ENCODE data around the gene CD82. TPM values are rescaled to one million over a fixed set of nuclear protein-coding genes. Genes with fewer than 3 reads are reported as not detected.

CD82 gene
- total RNA-seq, 1 experiment from 2014 or later, result 4.5 TPM

DNA sequence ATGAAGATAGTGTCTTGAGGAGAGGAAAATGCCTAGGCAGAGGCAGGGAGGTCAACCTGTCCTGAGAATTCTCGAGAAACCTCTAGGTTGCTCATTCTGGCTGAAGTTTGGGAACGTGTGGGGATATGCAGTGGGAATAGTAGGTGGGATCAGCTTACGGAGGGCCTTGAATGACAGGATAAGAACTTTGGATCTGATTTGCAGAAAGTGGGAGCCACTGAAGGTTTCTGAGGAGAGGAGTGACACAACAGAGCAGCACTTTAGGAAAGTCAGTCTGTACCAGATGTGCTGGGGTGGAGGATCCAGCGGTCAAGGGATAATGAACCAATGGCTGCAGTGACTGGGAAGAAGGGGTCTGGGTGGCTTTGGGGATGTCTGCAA, 2.4 kb downstream of the CD82 start:
- Histone ChIP-seq H3K79me1 (ENCODE audit: insufficient read depth, low read depth, low read length, poor library complexity, severe bottlenecking) (no peaks in the 10 kb centered on the region), H2BK5ac (ENCODE audit: insufficient read length, low read length) (no peak overlapping the region), H2AFZ (ENCODE audit: low read length) (no peak overlapping the region), H2BK15ac (ENCODE audit: low read depth, low read length) (no peak overlapping the region), H3K23ac (ENCODE audit: insufficient read length, low read depth, low read length) (no peak overlapping the region), H3T11ph (ENCODE audit: low read length) (no peak overlapping the region), H2AK5ac (ENCODE audit: insufficient read length, low read length) (no peak overlapping the region), H3K9ac (ENCODE audit: extremely low read depth, insufficient read length, low read length) (no peak overlapping the region), H2BK20ac (ENCODE audit: low read depth, low read length, poor library complexity, severe bottlenecking) (no peak overlapping the region), H3K4me2 (ENCODE audit: insufficient read depth, insufficient read length, low read length) (no peak overlapping the region), H4K8ac (replicated peaks; ENCODE audit: insufficient read length, low read depth, low read length) (no peak overlapping the region), H3K9me3 (ENCODE audit: control insufficient read depth, low read depth, low read length) (no peaks in the 10 kb centered on the region), H3K14ac (ENCODE audit: insufficient read depth, low read length) (no peak overlapping the region), H3K79me2 (ENCODE audit: insufficient read depth, low read length) (no peaks in the 10 kb centered on the region), H3K18ac (ENCODE audit: insufficient read length, low read depth, low read length) (no peak overlapping the region), H3K27ac (ENCODE audit: insufficient read length, low read depth, low read length) (no peak overlapping the region), H3K4ac (ENCODE audit: low read depth, low read length) (no peak overlapping the region), H3K4me1 (ENCODE audit: insufficient read depth, low read length) (no peaks in the 10 kb centered on the region; the same call in 1 of the 2 replicates), H2BK12ac (ENCODE audit: insufficient read length, low read depth, low read length) (no peak overlapping the region), H3K56ac (ENCODE audit: insufficient read length, low read depth, low read length) (no peak overlapping the region), H3K23me2 (ENCODE audit: insufficient read length, low read depth, low read length, poor library complexity, severe bottlenecking) (peaks cover 9% of the 10 kb centered on the region), H4K5ac (ENCODE audit: insufficient read length, low read depth, low read length) (no peak overlapping the region), H4K20me1 (ENCODE audit: control insufficient read depth, insufficient read depth, insufficient read length) (no peaks in the 10 kb centered on the region), H3K27me3 (ENCODE audit: insufficient read depth, low read length) (peaks cover 2% of the 10 kb centered on the region; the same call in 1 of the 2 replicates), H2BK120ac (ENCODE audit: low read depth, low read length, poor library complexity, severe bottlenecking) (no peak overlapping the region), H4K91ac (ENCODE audit: insufficient read length, low read depth, low read length) (no peak overlapping the region)
- peaks cover 36% of the 10 kb centered on the region for H3K27me3 Mint-ChIP-seq (ENCODE audit: low read depth)
- H3K27ac Mint-ChIP-seq, result peak overlapping the region in 1 of 3 experiments; percentile 29; a peak in 2 of 7 replicates
- no peak for DNase-seq
- H3K9me3 Mint-ChIP-seq, result no peaks in the 10 kb centered on the region; a peak in 1 of 5 replicates
- TF ChIP-seq, protein P1, sequence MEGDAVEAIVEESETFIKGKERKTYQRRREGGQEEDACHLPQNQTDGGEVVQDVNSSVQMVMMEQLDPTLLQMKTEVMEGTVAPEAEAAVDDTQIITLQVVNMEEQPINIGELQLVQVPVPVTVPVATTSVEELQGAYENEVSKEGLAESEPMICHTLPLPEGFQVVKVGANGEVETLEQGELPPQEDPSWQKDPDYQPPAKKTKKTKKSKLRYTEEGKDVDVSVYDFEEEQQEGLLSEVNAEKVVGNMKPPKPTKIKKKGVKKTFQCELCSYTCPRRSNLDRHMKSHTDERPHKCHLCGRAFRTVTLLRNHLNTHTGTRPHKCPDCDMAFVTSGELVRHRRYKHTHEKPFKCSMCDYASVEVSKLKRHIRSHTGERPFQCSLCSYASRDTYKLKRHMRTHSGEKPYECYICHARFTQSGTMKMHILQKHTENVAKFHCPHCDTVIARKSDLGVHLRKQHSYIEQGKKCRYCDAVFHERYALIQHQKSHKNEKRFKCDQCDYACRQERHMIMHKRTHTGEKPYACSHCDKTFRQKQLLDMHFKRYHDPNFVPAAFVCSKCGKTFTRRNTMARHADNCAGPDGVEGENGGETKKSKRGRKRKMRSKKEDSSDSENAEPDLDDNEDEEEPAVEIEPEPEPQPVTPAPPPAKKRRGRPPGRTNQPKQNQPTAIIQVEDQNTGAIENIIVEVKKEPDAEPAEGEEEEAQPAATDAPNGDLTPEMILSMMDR (conservative IDR thresholded peaks at IDR 0.05), result no peak
- H3K36me3 Mint-ChIP-seq (ENCODE audit: insufficient read depth in 1 of 3, low read depth in 3 of 3), result no peaks in the 10 kb centered on the region; a peak in 1 of 7 replicates
- H3K4me3 Mint-ChIP-seq, result no peak overlapping the region; a peak in 1 of 5 replicates
- no CpG with 5 or more reads among the region's 4 CpGs for WGBS (ENCODE audit: extremely low coverage, insufficient read length, low lambda C conversion rate)
- peaks cover 44 to 48% of the 10 kb centered on the region in 2 experiments for H3K4me1 Mint-ChIP-seq
